Fibroblast of mammary gland (primary cell): ENCODE measurements around the gene SMIM20.

Experiments used
- DNase-seq: peaks from one replicate; pipeline ENCODE4 v3.0.0-alpha.2; 2010; ENCODE audit warnings: low read depth
- H3K4me3 ChIP-seq: 2 replicates; pipeline ENCODE4 v1.5.1; 2011; ENCODE audit warnings: low read depth, mild to moderate bottlenecking, low read length, moderate library complexity; ENCODE audit not compliant: control insufficient read depth
- CTCF ChIP-seq: conservative IDR thresholded peaks from 2 replicates; pipeline ENCODE4 v1.5.1; 2011; ENCODE audit warnings: low read depth, low read length, inconsistent platforms; ENCODE audit not compliant: control insufficient read depth, insufficient read depth

SMIM20 gene

GRCh38 chr4:25966171-25966570 lies 52.2 kb downstream of the SMIM20 start:
- no peak overlapping the region for H3K4me3 ChIP-seq
- no peak for DNase-seq
- TF ChIP-seq CTCF, result no peak

- no peak for DNase-seq
- H3K4me3 ChIP-seq, result no peak overlapping the region
- TF ChIP-seq CTCF, result no peak
These were observed 55.5 kb downstream of the SMIM20 start for GRCh38 chr4:25969374-25970155.

GRCh38 chr4:25970226-25970675 lies 56.2 kb downstream of the SMIM20 start:
- no peak for DNase-seq
- H3K4me3 ChIP-seq, result no peak overlapping the region
- TF ChIP-seq CTCF, result no peak

- DNase-seq, result no peak
- no peak overlapping the region for H3K4me3 ChIP-seq
- TF ChIP-seq CTCF, result no peak
These were observed 56.8 kb downstream of the SMIM20 start for GRCh38 chr4:25970691-25971432.

- DNase-seq, result no peak
These were observed 58.3 kb downstream of the SMIM20 start for GRCh38 chr4:25972366-25972765.

GRCh38 chr4:25972984-25973745 lies 59.1 kb downstream of the SMIM20 start:
- H3K4me3 ChIP-seq, result no peak overlapping the region
- no peak for TF ChIP-seq CTCF
- DNase-seq, result no peak

More at GRCh38 chr4:25972366-25972765, 58.3 kb downstream of the SMIM20 start:
- no peak overlapping the region for H3K4me3 ChIP-seq
- TF ChIP-seq CTCF, result no peak
